Measurements from ENCODE around the gene ARHGDIG.
"Not testable (repeated sequence)": the region's sequence is repeated elsewhere in the genome, so short reads cannot be mapped to it uniquely, and the experiment has no call there.

The ARHGDIG gene

GRCh38 chr16:245105-245504 lies 35.3 kb upstream of the ARHGDIG start:
- no peak overlapping the region for H3K4me3 ChIP-seq (ENCODE audit: low read depth, low read length)
- TF ChIP-seq, protein P1, sequence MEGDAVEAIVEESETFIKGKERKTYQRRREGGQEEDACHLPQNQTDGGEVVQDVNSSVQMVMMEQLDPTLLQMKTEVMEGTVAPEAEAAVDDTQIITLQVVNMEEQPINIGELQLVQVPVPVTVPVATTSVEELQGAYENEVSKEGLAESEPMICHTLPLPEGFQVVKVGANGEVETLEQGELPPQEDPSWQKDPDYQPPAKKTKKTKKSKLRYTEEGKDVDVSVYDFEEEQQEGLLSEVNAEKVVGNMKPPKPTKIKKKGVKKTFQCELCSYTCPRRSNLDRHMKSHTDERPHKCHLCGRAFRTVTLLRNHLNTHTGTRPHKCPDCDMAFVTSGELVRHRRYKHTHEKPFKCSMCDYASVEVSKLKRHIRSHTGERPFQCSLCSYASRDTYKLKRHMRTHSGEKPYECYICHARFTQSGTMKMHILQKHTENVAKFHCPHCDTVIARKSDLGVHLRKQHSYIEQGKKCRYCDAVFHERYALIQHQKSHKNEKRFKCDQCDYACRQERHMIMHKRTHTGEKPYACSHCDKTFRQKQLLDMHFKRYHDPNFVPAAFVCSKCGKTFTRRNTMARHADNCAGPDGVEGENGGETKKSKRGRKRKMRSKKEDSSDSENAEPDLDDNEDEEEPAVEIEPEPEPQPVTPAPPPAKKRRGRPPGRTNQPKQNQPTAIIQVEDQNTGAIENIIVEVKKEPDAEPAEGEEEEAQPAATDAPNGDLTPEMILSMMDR (IDR thresholded peaks at IDR 0.05; ENCODE audit: low read depth, low read length), result no peak

DNA sequence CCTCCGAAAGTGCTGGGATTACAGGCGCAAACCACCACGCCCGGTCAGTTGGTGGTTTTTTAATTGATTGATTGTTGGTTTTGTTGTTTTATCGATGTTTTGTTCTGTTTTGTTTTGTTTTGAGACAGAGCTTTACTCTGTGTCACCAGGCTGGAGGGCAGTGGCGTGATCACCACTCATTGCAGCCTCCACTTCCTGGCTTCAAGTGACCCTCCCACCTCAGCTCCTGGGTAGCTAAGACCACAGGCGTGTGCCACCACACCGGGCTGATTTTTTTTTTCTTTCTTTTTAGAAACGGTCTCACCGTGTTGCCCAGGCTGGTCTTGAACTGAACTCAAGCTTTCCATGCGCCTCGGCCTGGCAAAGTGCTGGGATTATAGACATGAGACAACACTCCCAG lies 33.4 kb upstream of the ARHGDIG start:
- TF ChIP-seq, protein P1 (IDR thresholded peaks at IDR 0.05; ENCODE audit: low read depth, low read length), result no peak
- no peak overlapping the region for H3K4me3 ChIP-seq (ENCODE audit: low read depth, low read length)

DNA sequence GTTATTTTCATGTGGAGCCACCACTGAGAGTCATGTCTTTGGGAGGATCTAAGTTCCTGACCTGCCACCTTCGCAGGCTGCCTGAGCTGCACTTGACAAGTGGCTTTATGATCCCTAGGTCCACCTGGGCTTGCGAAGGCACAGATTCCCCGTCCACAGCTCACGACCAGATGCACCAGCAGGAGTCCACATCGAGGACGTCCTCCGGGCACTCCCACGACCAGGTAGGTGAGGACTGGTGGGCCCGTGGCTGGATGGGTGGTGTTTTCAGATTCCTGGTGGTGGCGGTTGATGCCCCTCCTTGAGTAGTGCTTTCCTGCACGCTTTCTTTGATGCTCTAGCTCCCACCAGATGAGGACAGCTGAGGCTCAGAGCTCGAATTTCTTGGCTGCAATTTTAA lies 31.0 kb upstream of the ARHGDIG start:
- no peak overlapping the region for H3K4me3 ChIP-seq (ENCODE audit: low read depth, low read length)
- TF ChIP-seq, protein P1 (IDR thresholded peaks at IDR 0.05; ENCODE audit: low read depth, low read length), result no peak

GRCh38 chr16:252366-253337 lies 27.7 kb upstream of the ARHGDIG start:
- no peak overlapping the region for H3K4me3 ChIP-seq (ENCODE audit: low read depth, low read length)
- TF ChIP-seq, protein P1 (IDR thresholded peaks at IDR 0.05; ENCODE audit: low read depth, low read length), result no peak

DNA sequence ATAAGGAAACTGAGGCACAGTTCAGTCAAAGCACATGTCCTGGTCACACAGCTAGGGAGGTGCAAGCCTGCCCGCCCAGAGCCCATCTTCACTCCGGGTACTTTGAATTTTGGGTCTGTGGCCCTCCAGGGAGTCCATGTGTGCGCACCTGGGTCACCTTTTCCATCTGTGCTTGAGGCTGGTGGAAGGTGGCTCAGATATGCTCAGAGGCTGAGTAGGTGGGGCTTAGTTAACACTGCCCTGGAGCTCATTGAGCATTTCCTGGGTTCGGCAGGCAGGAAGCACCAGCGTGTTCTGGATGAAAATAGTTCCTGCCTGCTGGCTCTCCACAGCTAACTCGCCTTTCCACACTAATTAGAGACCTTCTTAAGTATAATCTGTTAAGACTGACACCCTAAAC lies 26.6 kb upstream of the ARHGDIG start:
- H3K4me3 ChIP-seq (ENCODE audit: low read depth, low read length), result no peak overlapping the region
- TF ChIP-seq, protein P1 (IDR thresholded peaks at IDR 0.05; ENCODE audit: low read depth, low read length), result no peak

DNA sequence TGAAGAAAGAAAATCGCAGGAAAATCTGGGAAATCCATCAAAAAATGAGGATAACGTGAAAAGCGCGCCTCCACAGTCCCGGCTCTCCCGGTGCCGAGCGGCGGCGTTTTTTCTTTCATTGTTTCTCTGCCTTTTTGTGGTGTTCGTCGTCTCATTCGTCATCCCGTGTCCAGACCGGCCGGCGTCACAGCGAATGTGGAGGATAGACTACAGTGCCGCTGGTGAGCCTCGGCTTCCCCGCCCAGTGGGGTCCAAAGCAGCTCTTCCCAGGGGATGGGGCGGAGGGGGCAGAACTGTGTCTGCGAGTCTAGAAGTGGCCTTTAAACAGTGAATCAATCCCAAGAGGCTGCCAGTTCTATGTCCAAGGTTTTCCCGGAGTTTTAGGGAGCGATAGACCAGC lies 25.9 kb upstream of the ARHGDIG start:
- no peak overlapping the region for H3K4me3 ChIP-seq (ENCODE audit: low read depth, low read length)
- TF ChIP-seq, protein P1 (IDR thresholded peaks at IDR 0.05; ENCODE audit: low read depth, low read length), result no peak

DNA sequence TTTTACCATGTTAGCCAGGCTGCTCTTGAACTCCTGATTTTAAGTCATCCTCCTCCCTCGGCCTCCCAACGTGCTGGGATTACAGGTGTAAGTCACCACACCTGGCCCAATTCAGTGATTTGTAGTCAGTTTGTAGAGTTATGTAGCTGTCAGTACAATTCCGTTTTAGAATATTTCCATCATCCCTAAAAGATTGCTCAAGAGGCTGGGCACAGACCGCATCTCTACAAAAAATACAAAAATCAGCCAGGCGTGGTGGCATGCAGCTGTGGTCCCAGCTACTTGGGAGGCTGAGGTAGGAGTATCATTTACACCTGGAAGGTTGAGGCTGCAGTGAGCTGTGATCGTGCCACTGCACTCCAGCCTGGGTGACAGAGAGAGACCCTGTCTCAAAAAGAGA lies 25.2 kb upstream of the ARHGDIG start:
- TF ChIP-seq, protein P1 (IDR thresholded peaks at IDR 0.05; ENCODE audit: low read depth, low read length), result no peak
- no peak overlapping the region for H3K4me3 ChIP-seq (ENCODE audit: low read depth, low read length)

GRCh38 chr16:258091-258490 lies 22.3 kb upstream of the ARHGDIG start:
- not testable (repeated sequence) for H3K4me3 ChIP-seq (ENCODE audit: low read depth, low read length)
